ENCODE results near the gene RSBN1L. TPM values are rescaled to one million over a fixed set of nuclear protein-coding genes. Genes with fewer than 3 reads are reported as not detected.
"Not testable (repeated sequence)": the region's sequence is repeated elsewhere in the genome, so short reads cannot be mapped to it uniquely, and the experiment has no call there.

Gene RSBN1L
- total RNA-seq, 3 donors from 2014 or later: 17.0 to 20.7 (median 17.4) TPM

DNA sequence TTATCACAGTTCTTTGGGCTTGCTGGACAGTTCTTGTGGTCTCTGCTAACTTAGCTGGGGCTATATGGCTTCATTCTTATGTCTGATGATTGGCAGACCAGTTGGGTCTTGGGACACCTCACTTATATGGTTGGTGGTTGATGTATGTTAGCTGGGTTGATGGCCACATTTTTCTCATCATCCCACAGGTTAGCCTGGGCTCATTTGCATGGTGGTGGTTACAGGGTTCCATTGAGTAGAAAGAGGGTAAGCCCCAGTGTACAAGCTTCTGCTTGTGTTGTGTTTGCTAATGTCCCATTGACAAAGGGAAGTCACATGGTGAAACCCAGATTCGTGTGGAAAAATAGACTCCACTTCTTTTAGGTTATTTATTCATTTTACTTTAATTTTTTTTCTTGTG, 61.3 kb downstream of the RSBN1L start:
- Mint-ChIP-seq H3K9me3 (no peaks in the 10 kb centered on the region), H3K36me3 (ENCODE audit: insufficient read depth) (no peaks in the 10 kb centered on the region), H3K4me1 (ENCODE audit: low read depth) (peaks cover 36% of the 10 kb centered on the region), H3K27me3 (ENCODE audit: low read depth) (no peaks in the 10 kb centered on the region), H3K4me3 (no peak overlapping the region)
- DNase-seq (no peak), ATAC-seq (peak; percentile 40 to 54)

DNA sequence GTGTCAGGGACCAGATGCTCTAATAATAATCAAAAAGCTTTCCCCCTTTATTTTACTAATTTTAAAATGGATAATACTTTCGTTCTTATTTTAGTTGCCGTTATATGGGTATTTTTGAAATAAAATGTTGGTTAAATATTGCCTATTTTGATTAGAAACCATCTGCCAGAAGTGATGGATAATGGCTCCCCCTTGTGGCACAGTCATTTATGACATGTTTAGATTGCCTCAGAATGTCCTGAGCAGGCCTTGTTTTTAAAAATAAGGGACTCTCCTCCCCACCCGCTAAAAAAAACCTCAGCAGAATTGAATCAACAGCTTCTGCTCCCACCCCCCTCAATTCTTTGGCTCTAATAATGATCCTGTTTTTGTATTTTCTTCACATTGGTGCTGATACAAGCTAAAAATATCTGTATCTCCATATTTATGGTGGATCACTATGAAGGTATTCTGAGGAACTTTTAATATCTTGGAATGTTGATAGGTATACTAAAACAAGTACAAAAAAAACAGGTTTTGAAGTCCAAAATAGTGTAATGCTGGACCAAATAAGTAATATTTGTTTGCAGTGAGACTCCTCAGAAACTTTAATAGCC, 63.1 kb downstream of the RSBN1L start:
- Mint-ChIP-seq H3K4me3 (no peak overlapping the region), H3K36me3 (ENCODE audit: insufficient read depth) (peaks cover 5% of the 10 kb centered on the region), H3K27me3 (ENCODE audit: low read depth) (no peaks in the 10 kb centered on the region), H3K4me1 (ENCODE audit: low read depth) (peaks cover 38% of the 10 kb centered on the region), H3K9me3 (no peaks in the 10 kb centered on the region)
- ATAC-seq (no peak), DNase-seq (peak; percentile 68)

DNA sequence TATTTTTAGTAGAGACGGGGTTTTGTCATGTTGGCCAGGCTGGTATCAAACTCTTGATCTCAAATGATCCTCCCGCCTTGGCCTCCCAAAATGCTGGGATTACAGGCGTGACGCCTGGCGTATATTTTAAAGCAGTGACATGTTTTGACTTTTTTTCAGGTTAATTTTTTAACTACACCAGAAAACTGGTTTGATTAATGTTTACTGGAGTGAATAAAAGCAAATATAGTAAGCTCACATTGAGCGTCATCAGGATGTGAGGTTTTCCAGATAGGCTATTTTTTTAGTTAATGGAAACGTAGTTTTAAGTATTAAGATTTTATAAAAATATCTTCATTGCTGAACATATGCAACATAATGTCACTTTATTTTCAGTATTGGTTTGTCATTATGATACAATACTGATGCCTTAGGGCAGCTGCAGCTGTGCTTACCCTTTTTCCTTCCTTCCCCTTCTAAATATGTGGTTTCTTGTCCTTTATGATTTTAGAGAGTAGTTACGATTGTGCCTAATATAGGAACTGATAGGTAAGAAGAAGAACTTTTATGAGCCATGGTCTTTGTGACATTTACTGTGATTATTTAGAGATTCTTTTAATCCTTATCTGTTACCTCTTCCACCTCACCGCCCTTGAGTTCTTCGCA, 64.7 kb downstream of the RSBN1L start:
- H3K27me3 Mint-ChIP-seq (ENCODE audit: low read depth): no peaks in the 10 kb centered on the region
- H3K9me3 Mint-ChIP-seq: no peaks in the 10 kb centered on the region
- H3K4me1 Mint-ChIP-seq (ENCODE audit: low read depth): peaks cover 39% of the 10 kb centered on the region
- DNase-seq: no peak
- ATAC-seq: no peak
- H3K4me3 Mint-ChIP-seq: no peak overlapping the region
- peaks cover 9% of the 10 kb centered on the region for H3K36me3 Mint-ChIP-seq (ENCODE audit: insufficient read depth)

DNA sequence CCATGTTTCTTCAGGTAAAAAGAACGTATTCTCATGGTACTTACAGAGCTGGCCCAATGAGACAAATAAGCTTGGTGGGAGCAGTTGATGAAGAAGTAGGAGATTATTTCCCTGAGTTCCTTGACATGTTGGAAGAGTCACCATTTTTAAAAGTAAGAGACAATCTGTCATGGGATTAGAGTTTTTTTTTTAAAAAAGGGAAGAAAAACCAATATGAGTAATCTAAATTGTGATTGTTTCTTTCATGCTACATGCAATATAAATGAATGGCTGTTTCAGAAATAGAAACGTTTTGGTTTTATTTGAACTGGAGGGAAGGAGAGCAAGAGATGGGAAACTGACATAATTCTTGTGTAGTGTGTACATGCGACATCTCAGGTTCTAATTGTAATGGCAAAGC, 69.2 kb downstream of the RSBN1L start:
- H3K4me1 Mint-ChIP-seq (ENCODE audit: low read depth): peaks cover 24% of the 10 kb centered on the region
- ATAC-seq (no peak), DNase-seq (no peak)
- H3K27me3 Mint-ChIP-seq (ENCODE audit: low read depth): no peaks in the 10 kb centered on the region
- no peak overlapping the region for H3K4me3 Mint-ChIP-seq
- peaks cover 20% of the 10 kb centered on the region for H3K36me3 Mint-ChIP-seq (ENCODE audit: insufficient read depth)
- H3K9me3 Mint-ChIP-seq: no peaks in the 10 kb centered on the region

DNA sequence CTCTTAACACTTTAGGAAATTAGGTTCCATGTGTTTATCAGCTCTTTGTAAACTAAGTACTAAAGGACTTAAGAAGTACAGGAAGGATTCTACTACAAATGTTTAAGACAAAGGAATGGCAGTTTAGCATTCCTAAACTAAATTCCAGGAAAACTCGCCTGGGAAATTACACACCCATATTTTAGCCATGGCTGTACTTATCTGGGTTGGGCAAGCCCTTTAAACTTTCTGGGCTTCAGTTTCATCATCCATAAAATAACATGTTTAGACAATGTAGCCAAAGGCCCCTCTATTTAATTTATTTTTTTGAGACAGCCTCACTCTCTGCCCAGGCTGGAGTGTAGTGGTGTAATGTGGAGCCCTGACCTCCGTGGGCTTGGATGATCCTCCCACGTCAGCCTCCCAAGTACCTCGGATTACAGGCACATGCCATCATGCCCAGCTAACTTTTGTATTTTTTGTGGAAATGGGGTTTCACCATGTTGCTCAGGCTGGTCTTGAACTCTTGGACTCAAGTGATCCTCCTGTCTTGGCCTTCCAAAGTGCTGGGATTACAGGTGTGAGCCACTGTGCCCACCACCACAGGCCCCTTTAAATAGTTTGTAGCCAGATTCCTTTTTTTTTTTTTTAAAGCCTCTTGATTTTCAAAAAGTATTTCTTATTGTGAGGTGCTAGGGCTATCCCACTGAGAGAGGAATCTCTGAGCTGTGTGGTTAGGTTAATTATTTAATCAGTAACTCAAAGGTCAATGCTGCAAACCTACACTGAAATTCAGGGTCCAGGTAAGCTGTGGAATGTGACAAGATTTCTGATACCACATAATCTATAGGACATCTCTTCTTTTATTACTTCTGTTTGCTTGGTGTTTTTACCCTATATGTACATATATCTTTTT, 69.9 kb downstream of the RSBN1L start:
- DNase-seq (no peak), ATAC-seq (no peak)
- Mint-ChIP-seq H3K4me3 (no peak overlapping the region), H3K4me1 (ENCODE audit: low read depth) (peaks cover 23% of the 10 kb centered on the region), H3K27me3 (ENCODE audit: low read depth) (no peaks in the 10 kb centered on the region), H3K9me3 (no peaks in the 10 kb centered on the region), H3K36me3 (ENCODE audit: insufficient read depth) (peaks cover 21% of the 10 kb centered on the region)

DNA sequence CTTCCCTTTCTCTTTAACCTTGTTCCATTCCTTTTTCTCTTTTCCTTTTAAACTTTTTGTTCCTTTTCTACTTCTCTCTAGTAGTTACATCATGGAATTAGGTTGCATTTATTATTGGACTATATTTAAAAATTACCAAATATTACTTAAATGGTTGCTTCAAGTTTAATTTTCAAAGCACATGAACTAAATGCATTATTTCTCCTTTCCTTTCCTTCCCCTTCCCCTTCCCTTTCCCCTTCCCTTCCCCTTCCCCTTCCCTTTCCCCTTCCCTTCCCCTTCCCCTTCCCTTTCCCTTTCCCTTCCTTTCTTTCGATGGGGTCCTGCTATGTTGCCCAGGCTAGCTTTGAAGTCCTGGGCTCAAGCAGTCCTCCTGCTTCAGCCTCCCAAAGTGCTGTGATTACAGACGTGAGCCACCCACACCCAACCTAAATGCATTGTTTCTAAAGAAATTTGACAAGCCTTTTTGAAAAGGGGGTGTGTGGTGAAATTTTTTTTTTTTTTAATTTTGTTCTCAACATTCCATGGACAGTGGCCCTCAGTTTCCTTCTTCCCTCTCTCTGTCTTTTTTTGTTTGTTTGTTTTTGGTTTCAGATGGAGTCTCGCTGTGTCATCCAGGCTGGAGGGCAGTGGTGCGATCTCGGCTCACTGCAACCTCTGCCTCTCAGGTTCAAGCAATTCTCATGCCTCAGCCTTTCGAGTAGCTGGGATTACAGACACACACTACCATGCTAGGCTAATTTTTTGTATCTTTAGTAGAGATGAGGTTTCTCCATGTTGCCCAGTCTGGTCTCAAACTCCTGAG, 70.7 kb downstream of the RSBN1L start:
- H3K4me3 Mint-ChIP-seq: no peak overlapping the region
- no peaks in the 10 kb centered on the region for H3K27me3 Mint-ChIP-seq (ENCODE audit: low read depth)
- peaks cover 20% of the 10 kb centered on the region for H3K4me1 Mint-ChIP-seq (ENCODE audit: low read depth)
- DNase-seq (no peak), ATAC-seq (no peak)
- peaks cover 21% of the 10 kb centered on the region for H3K36me3 Mint-ChIP-seq (ENCODE audit: insufficient read depth)
- no peaks in the 10 kb centered on the region for H3K9me3 Mint-ChIP-seq

DNA sequence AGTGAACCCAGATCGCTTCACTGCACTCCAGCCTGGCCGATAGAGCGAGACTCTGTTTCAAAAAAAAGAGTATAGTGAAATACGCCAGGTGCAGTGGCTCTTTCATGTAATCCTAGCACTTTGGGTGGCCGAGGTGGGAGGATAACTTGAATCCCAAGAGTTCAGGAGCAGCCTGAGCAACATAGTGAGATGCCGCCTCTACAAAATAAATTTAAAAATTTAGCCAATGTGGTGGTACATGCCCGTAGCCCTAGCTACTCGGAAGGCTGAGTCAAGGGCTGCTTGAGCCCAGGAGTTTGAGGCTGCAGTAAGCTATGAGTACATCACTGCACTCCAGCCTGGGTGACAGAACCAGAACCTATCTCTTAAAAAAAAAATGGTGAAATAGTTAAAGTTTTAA, 74.1 kb downstream of the RSBN1L start:
- Mint-ChIP-seq H3K9me3 (no peaks in the 10 kb centered on the region), H3K4me1 (ENCODE audit: low read depth) (no peaks in the 10 kb centered on the region), H3K4me3 (no peak overlapping the region), H3K36me3 (ENCODE audit: insufficient read depth) (peaks cover 17% of the 10 kb centered on the region), H3K27me3 (ENCODE audit: low read depth) (no peaks in the 10 kb centered on the region)
- DNase-seq: no peak
- ATAC-seq: no peak

DNA sequence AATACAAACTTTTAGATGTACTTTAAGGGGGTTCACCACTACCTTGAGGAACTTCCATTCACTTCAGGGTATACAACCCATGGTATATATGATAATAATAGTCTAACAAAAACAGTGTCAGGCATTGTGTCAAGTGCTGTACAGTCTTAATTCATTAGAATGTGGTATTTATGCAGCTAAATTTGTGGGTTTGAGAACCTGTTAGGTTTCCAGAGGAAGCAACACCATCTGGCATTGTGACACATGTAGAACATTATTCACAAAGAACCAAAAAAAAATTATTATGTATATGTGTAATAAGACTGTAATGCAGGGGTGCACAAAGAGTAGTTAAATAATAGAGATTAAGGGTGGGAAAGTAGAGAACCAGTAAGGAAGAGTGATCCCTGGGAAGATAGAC, 75.6 kb downstream of the RSBN1L start:
- Mint-ChIP-seq H3K27me3 (ENCODE audit: low read depth) (no peaks in the 10 kb centered on the region), H3K4me1 (ENCODE audit: low read depth) (no peaks in the 10 kb centered on the region), H3K4me3 (no peak overlapping the region), H3K36me3 (ENCODE audit: insufficient read depth) (peaks cover 24% of the 10 kb centered on the region), H3K9me3 (no peaks in the 10 kb centered on the region)
- DNase-seq (no peak), ATAC-seq (no peak)

DNA sequence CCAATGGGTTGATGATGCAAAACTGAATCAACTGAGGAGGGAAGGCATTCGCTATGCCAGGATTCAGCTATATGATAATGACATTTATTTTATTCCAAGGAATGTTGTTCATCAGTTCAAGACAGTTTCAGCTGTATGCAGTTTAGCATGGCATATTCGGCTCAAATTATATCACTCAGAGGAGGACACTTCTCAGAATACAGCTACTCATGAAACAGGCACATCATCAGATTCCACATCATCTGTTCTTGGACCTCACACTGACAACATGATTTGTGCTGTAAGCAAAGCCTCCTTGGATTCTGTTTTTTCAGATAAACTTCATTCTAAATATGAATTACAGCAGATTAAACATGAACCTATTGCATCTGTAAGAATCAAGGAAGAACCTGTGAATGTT, 82.3 kb downstream of the RSBN1L start:
- peaks cover 32% of the 10 kb centered on the region for H3K36me3 Mint-ChIP-seq (ENCODE audit: insufficient read depth)

DNA sequence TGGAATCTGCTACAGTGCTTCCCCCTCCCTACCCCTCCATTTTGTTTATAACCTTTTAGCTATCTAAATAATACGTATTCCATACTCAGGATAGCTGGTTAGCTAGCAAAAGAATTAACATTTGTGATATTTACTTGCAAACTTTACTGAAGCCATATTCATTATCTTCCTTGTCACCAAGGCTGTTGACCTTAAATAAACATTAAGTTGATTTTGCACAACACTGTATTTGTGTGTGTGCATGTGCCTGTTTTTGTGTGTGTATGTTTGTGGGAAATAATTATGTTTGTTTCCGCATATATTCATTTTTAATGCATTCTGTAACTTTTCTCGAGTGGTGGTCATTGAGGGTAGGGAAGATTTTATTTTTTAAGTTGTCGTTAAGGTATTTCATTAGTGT, 86.1 kb downstream of the RSBN1L start:
- no peaks in the 10 kb centered on the region for H3K9me3 Mint-ChIP-seq
- H3K36me3 Mint-ChIP-seq (ENCODE audit: insufficient read depth): peaks cover 28% of the 10 kb centered on the region
- ATAC-seq (no peak), DNase-seq (no peak)
- H3K4me1 Mint-ChIP-seq (ENCODE audit: low read depth): no peaks in the 10 kb centered on the region
- H3K4me3 Mint-ChIP-seq: no peak overlapping the region
- no peaks in the 10 kb centered on the region for H3K27me3 Mint-ChIP-seq (ENCODE audit: low read depth)

More for the DNA sequence above, 82.3 kb downstream of the RSBN1L start:
- DNase-seq (no peak), ATAC-seq (no peak)
- no peaks in the 10 kb centered on the region for H3K27me3 Mint-ChIP-seq (ENCODE audit: low read depth)
- no peaks in the 10 kb centered on the region for H3K4me1 Mint-ChIP-seq (ENCODE audit: low read depth)
- no peaks in the 10 kb centered on the region for H3K9me3 Mint-ChIP-seq
- H3K4me3 Mint-ChIP-seq: no peak overlapping the region

DNA sequence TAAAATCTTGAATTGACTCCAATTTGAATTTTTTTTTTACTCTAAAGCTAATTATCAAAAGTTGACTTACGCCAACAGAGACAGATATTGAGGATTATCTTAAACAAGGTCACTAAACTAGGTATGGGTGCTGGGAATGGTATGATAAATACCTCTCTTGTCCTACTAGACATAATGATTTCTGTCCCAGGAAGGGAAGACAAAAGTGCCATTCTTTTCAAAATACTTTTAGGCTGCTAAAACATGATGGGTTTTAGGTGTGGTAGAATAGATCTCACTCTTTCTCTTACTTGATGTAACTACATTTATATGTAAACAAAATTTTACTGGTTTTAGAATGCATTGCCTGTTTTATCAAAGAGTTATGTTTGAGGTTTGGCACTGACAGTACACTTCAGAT, 86.9 kb downstream of the RSBN1L start:
- Mint-ChIP-seq H3K4me1 (ENCODE audit: low read depth) (no peaks in the 10 kb centered on the region), H3K36me3 (ENCODE audit: insufficient read depth) (peaks cover 27% of the 10 kb centered on the region), H3K4me3 (no peak overlapping the region), H3K9me3 (no peaks in the 10 kb centered on the region), H3K27me3 (ENCODE audit: low read depth) (no peaks in the 10 kb centered on the region)
- DNase-seq (no peak), ATAC-seq (no peak)

DNA sequence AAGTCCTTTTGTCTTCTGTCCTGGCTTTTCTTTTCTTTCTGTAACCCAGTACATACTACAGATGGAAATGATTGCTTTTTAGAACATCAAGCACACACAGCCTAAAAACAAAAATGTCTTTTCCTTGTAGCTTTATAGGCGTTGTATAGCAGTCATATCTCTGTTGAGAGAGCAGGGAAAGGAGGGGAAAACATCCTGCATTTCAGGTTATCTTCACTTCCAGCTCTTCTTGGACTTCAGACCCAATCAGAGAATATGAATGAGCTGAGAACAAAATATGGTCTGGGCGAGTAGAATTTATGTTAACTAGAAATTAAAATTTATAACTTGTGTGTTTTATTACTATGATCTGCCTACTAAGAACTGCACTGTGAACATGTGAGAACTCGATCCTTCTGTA, 87.3 kb downstream of the RSBN1L start:
- Mint-ChIP-seq H3K9me3 (no peaks in the 10 kb centered on the region), H3K4me3 (no peak overlapping the region), H3K27me3 (ENCODE audit: low read depth) (no peaks in the 10 kb centered on the region), H3K36me3 (ENCODE audit: insufficient read depth) (peaks cover 24% of the 10 kb centered on the region), H3K4me1 (ENCODE audit: low read depth) (peaks cover under 1% of the 10 kb centered on the region)
- ATAC-seq: no peak
- no peak for DNase-seq

DNA sequence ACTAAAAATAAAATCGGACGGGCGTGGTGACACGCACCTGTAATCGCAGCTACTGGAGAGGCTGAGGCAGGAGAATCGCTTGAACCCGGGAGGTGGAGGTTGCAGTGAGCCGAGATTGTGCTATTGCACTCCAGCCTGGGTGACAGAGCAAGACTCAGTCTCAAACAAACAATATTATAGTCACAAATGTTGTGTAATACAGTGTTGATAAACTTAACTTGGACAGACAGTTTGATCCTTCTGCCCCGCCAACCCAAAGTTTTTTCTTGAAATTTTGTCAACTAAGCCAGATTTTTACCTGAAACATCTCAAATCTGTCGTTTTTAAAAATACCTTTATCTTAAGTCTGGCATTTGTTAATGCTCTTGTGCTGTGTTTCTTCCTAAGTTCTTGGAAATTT, 88.2 kb downstream of the RSBN1L start:
- DNase-seq; ATAC-seq; H3K27me3 Mint-ChIP-seq (ENCODE audit: low read depth); H3K4me1 Mint-ChIP-seq (ENCODE audit: low read depth); H3K9me3 Mint-ChIP-seq; H3K4me3 Mint-ChIP-seq: not testable (repeated sequence)
- peaks cover 26% of the 10 kb centered on the region for H3K36me3 Mint-ChIP-seq (ENCODE audit: insufficient read depth)

DNA sequence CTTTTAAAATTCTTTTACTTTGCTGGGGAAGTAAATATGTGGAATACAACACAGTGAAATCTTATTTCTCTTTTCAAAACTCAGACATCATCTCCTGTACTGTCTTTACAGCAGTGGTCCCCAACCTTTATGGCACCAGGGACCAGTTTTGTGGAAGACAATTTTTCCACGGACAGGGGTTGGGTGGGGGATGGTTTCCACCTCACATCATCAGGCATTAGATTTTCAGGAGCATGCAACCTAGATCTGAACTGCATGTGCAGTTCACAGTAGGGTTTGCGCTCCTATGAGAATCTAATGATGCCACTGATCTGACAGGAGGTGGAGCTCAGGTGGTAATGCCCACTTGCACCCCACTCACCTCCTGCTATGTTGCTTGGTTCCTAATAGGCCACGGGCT, 89.8 kb downstream of the RSBN1L start:
- Mint-ChIP-seq H3K4me3 (no peak overlapping the region), H3K27me3 (ENCODE audit: low read depth) (no peaks in the 10 kb centered on the region), H3K4me1 (ENCODE audit: low read depth) (peaks cover 2% of the 10 kb centered on the region), H3K9me3 (no peaks in the 10 kb centered on the region), H3K36me3 (ENCODE audit: insufficient read depth) (peaks cover 21% of the 10 kb centered on the region)
- no peak for ATAC-seq
- DNase-seq: no peak
